Neural cell (in vitro differentiated cells): Measurements from ENCODE around the gene ZNF618. TPM values are rescaled to one million over a fixed set of nuclear protein-coding genes. Genes with fewer than 3 reads are reported as not detected.

ENCODE experiments used
- H2AFZ ChIP-seq: fragments of 200-600, 300-800 bp; sonication (generic), shearing (Covaris generic); 2 replicates; pipeline ENCODE4 v1.6.0; 2014; ENCODE audit warnings: low read depth, mild to moderate bottlenecking, antibody characterized with exemption, low read length, moderate library complexity
- H3F3A ChIP-seq: fragments of 200-600 bp; shearing (Covaris generic); 2 replicates; pipeline ENCODE4 v1.6.1; 2016; ENCODE audit warnings: mild to moderate bottlenecking, moderate library complexity, mixed read lengths, antibody characterized with exemption, low read length; ENCODE audit not compliant: insufficient read depth, poor library complexity, severe bottlenecking
- H3K27ac ChIP-seq: fragments of 200-600, 300-800 bp; sonication (generic), shearing (Covaris generic); 2 replicates; pipeline ENCODE4 v1.5.1; 2014; ENCODE audit warnings: mild to moderate bottlenecking, low read length, moderate library complexity
- H3K27me3 ChIP-seq: fragments of 300-800, 200-600 bp; sonication (generic), shearing (Covaris generic); 2 replicates; pipeline ENCODE4 v1.6.0; 2014; ENCODE audit warnings: mild to moderate bottlenecking, low read depth, low read length, moderate library complexity; ENCODE audit not compliant: insufficient read depth
- H3K36me3 ChIP-seq: fragments of 300-800, 200-600 bp; sonication (generic), shearing (Covaris generic); 2 replicates; pipeline ENCODE4 v1.5.1; 2014; ENCODE audit warnings: mild to moderate bottlenecking, antibody characterized with exemption, low read length, moderate library complexity; ENCODE audit not compliant: insufficient read depth
- H3K4me2 ChIP-seq: fragments of 300-800, 200-600 bp; sonication (generic), shearing (Covaris generic); 2 replicates; pipeline ENCODE4 v1.6.0; 2014; ENCODE audit warnings: mild to moderate bottlenecking, low read length
- H3K4me3 ChIP-seq: fragments of 300-800, 200-600 bp; sonication (generic), shearing (Covaris generic); 2 replicates; pipeline ENCODE4 v1.5.1; 2014; ENCODE audit warnings: mild to moderate bottlenecking, low read length, moderate library complexity
- H3K79me2 ChIP-seq: fragments of 200-600 bp; shearing (Covaris generic); replicated peaks from 2 replicates; pipeline ENCODE4 v1.6.0; 2014; ENCODE audit warnings: mild to moderate bottlenecking, low read length, moderate library complexity; ENCODE audit not compliant: insufficient read depth
- H3K9ac ChIP-seq: fragments of 300-800, 200-600 bp; sonication (generic), shearing (Covaris generic); 2 replicates; pipeline ENCODE4 v1.6.1; 2016; ENCODE audit warnings: mild to moderate bottlenecking, low read length, mixed read lengths
- H3K9me2 ChIP-seq: fragments of 200-600 bp; shearing (Covaris generic); 2 replicates; pipeline ENCODE4 v1.6.1; 2016; ENCODE audit warnings: mild to moderate bottlenecking, low read length, mixed read lengths; ENCODE audit not compliant: insufficient read depth
- H3K9me3 ChIP-seq: fragments of 200-600, 300-800 bp; sonication (generic), shearing (Covaris generic); 2 replicates; pipeline ENCODE4 v1.6.1; 2016; ENCODE audit warnings: mild to moderate bottlenecking, mixed run types, low read length, moderate library complexity, mixed read lengths
- H4K20me1 ChIP-seq: fragments of 200-600 bp; shearing (Covaris generic); 2 replicates; pipeline ENCODE4 v1.6.1; 2016; ENCODE audit warnings: mild to moderate bottlenecking, mixed run types; ENCODE audit not compliant: insufficient read depth
- CTCF ChIP-seq: fragments of 450-650 bp; IDR thresholded peaks from 2 replicates; pipeline ENCODE4 v1.5.1; 2014; ENCODE audit warnings: antibody characterized with exemption, mild to moderate bottlenecking, moderate library complexity; ENCODE audit not compliant: poor library complexity, severe bottlenecking
- EP300 ChIP-seq: fragments of 450-650 bp; conservative IDR thresholded peaks from 2 replicates; pipeline ENCODE4 v1.6.1; 2014; ENCODE audit warnings: antibody characterized with exemption, mild to moderate bottlenecking, moderate library complexity; ENCODE audit not compliant: poor library complexity, severe bottlenecking
- EZH2 ChIP-seq: fragments of 200-600, 300-800 bp; shearing (Covaris generic), sonication (generic); IDR thresholded peaks from 2 replicates; pipeline ENCODE4 v1.6.1; 2014; ENCODE audit warnings: antibody characterized with exemption, low read length, borderline replicate concordance, mild to moderate bottlenecking; ENCODE audit not compliant: insufficient read depth, poor library complexity, severe bottlenecking
- MXI1 ChIP-seq: fragments of 450-650 bp; conservative IDR thresholded peaks from 2 replicates; pipeline ENCODE4 v1.6.1; 2014; ENCODE audit warnings: antibody characterized with exemption, mild to moderate bottlenecking; ENCODE audit not compliant: poor library complexity, severe bottlenecking
- POLR2AphosphoS5 ChIP-seq: IDR thresholded peaks from 2 replicates; pipeline ENCODE4 v1.6.1; 2012
- RAD21 ChIP-seq: fragments of 450-650 bp; conservative IDR thresholded peaks from 2 replicates; pipeline ENCODE4 v1.6.1; 2014; ENCODE audit warnings: antibody characterized with exemption, mild to moderate bottlenecking, moderate library complexity
- REST ChIP-seq: IDR thresholded peaks from 2 replicates; pipeline ENCODE4 v1.6.1; 2012; ENCODE audit warnings: borderline replicate concordance
- SMC3 ChIP-seq: fragments of 450-650 bp; conservative IDR thresholded peaks from 2 replicates; pipeline ENCODE4 v1.6.1; 2014; ENCODE audit warnings: antibody characterized with exemption, mild to moderate bottlenecking, moderate library complexity; ENCODE audit not compliant: poor library complexity
- TAF1 ChIP-seq: IDR thresholded peaks from 2 replicates; pipeline ENCODE4 v1.6.1; 2012; ENCODE audit warnings: low read depth
- polyA plus RNA-seq: library from polyadenylated mRNA; depleted of rRNA; stranded (reverse); fragments of >200 nt; gene quantifications from 2 replicates; pipeline ENCODE4 v1.2.3, GENCODE V29; 2014

The ZNF618 gene
- polyA plus RNA-seq, 1 donor from 2014 or later, result 7.1 TPM

- H3K9me3 ChIP-seq, result no peaks in the 10 kb centered on the region
- no peaks in the 10 kb centered on the region for H3K27me3 ChIP-seq
- H2AFZ ChIP-seq, result no peak overlapping the region
- H3K36me3 ChIP-seq, result no peaks in the 10 kb centered on the region
- no peak overlapping the region for H3K4me2 ChIP-seq
- H3K27ac ChIP-seq, result no peak overlapping the region
- no peaks in the 10 kb centered on the region for H3F3A ChIP-seq
- no peaks in the 10 kb centered on the region for H3K9me2 ChIP-seq
- H4K20me1 ChIP-seq, result no peaks in the 10 kb centered on the region
- H3K9ac ChIP-seq, result no peak overlapping the region
- TF ChIP-seq CTCF, result no peak
- no peak for TF ChIP-seq REST
- no peak for TF ChIP-seq EZH2
- TF ChIP-seq MXI1, result no peak
- TF ChIP-seq POLR2AphosphoS5, result no peak
- no peak for TF ChIP-seq EP300
- no peak for TF ChIP-seq RAD21
- TF ChIP-seq SMC3, result no peak
- TF ChIP-seq TAF1, result no peak
- H3K79me2 ChIP-seq, result no peaks in the 10 kb centered on the region
- H3K4me3 ChIP-seq, result no peak overlapping the region
Observed at GRCh38 chr9:114072184-114073140, 196.4 kb downstream of the ZNF618 start.

GRCh38 chr9:114075602-114076001 is 199.5 kb downstream of the ZNF618 start:
- H3K9me3 ChIP-seq, result no peaks in the 10 kb centered on the region

More at GRCh38 chr9:114075602-114076001, 199.5 kb downstream of the ZNF618 start:
- no peaks in the 10 kb centered on the region for H3K27me3 ChIP-seq
- H3K9me2 ChIP-seq, result no peaks in the 10 kb centered on the region
- H3K27ac ChIP-seq, result no peak overlapping the region
- no peaks in the 10 kb centered on the region for H3K36me3 ChIP-seq
- no peak overlapping the region for H3K4me3 ChIP-seq
- no peak overlapping the region for H2AFZ ChIP-seq
- TF ChIP-seq RAD21, result no peak
- no peak for TF ChIP-seq POLR2AphosphoS5
- no peak for TF ChIP-seq EP300
- TF ChIP-seq EZH2, result no peak
- TF ChIP-seq TAF1, result no peak
- TF ChIP-seq SMC3, result no peak
- TF ChIP-seq REST, result no peak
- TF ChIP-seq MXI1, result no peak
- no peak for TF ChIP-seq CTCF
- no peaks in the 10 kb centered on the region for H3K79me2 ChIP-seq
- no peaks in the 10 kb centered on the region for H3F3A ChIP-seq
- H3K4me2 ChIP-seq, result no peak overlapping the region
- H4K20me1 ChIP-seq, result no peaks in the 10 kb centered on the region
- no peak overlapping the region for H3K9ac ChIP-seq
